ENCODE measurements around the gene NECAB3.

DNA sequence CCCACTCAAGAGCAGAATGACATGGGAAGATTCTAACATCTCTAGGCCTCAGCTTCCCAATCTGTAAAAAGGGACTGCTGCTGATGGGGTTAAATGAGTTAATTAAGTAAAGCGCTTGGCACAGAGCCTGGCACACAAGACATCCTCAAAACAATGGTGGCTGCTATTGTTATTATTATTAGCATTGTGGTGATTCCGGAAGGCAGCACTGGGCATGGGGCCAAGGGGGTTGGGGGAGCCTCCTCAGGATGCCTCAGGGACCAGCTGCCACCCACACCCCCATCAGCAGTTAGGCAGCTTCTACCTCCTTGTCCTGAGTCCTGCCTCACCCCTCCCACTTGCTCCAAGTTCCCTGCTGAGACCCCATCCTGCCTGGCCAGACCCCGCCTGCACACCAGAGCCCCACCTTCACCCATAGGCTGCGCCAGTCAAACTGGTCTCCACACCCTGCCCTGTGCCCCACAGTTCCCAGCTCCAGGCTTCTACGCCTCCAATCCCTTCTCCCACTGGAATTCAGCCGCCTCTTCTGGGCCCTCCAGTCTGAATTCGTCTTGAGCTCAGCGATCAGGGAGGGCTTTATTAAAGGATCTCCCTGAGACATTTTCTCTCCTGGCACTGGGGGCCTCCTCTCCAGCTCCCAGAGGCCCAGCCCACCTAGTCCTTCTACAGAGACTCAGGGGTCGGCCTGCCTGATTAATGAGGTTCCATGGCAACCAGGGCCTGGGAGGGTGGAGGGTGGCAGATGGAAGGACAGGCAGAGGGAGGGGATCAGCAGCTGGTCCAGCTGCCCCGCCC is 10.5 kb upstream of the NECAB3 start:
- TF ChIP-seq IRF2 (CRISPR knock-in tag; IDR thresholded peaks at IDR 0.05) (no peak), FOXK2 (IDR thresholded peaks at IDR 0.05) (no peak), CAMTA2 (CRISPR knock-in tag; IDR thresholded peaks at IDR 0.05; ENCODE audit: borderline replicate concordance) (no peak), RNF2 (conservative IDR thresholded peaks at IDR 0.05; ENCODE audit: low read depth) (no peak), RAD21 (CRISPR knock-in tag; IDR thresholded peaks at IDR 0.05) (no peak), SMC3 (IDR thresholded peaks at IDR 0.05; ENCODE audit: low read length) (no peak), POLR2A (IDR thresholded peaks at IDR 0.05; ENCODE audit: insufficient read depth in 1 of 2, low read depth in 2 of 2, low read length in 2 of 2) (no peak), FOXJ3 (CRISPR knock-in tag; IDR thresholded peaks at IDR 0.05; ENCODE audit: borderline replicate concordance) (no peak), SMYD3 (CRISPR knock-in tag; IDR thresholded peaks at IDR 0.05) (no peak), KLF12 (CRISPR knock-in tag; IDR thresholded peaks at IDR 0.05; ENCODE audit: borderline replicate concordance) (no peak)
